ENCODE results near the gene KIF25.

KIF25 gene

DNA sequence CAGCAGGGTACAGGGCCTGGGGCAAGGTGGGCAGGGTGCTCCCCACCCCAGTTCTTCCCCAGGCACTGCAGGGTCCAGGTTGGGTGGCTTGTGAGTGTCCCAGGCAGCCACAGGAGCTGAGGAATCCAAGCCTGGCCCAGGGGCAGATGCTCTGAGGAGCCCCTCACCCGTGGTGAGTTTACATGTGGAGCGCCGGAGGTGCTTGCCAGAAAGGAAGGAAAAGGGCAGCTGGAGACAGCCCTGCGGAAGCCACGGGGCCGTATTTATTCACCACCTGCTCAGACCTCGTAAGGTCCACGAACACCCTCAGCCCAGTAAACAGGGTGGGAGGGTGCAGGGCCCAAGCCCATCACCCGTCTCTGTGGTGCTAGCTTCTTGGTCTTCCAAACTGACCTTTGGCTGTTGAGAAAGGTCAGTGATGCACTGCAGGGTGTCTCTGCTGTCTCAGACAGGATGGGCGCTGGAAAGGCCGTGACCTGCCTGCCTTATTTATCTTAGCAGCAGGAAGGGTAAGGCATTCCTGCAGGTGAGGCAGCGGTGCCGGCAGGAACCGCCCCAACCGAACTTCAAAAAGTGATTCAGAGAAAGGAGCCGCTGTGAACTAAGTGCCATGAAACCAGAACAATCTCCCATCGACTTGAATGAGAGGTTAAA is 85.5 kb downstream of the KIF25 start:
- Mint-ChIP-seq H3K27ac (no peak overlapping the region), H3K9me3 (no peaks in the 10 kb centered on the region), H3K27me3 (no peaks in the 10 kb centered on the region), H3K4me1 (ENCODE audit: low read depth) (no peaks in the 10 kb centered on the region), H3K36me3 (ENCODE audit: low read depth) (no peaks in the 10 kb centered on the region), H3K4me3 (no peak overlapping the region)
- intact Hi-C loops (cut with micrococcal nuclease) = no loop called here

DNA sequence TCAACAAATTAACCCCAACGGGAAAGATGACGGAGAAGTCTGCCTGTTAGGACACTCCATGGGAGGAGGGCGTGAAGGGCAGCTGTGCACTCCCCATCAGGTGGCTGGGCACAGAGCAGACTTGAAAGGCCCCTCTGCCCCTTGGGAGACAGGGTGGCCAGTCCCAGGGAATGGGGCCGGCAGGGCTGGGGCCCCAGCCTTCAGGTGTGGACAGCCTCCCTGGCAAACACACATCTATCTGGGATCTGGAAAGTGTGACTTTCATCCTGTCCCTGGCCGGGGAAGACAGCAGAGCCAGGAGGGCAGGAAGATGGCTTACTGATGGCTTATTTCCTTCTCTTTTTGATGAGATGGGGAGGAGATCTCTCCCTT is 86.0 kb downstream of the KIF25 start:
- intact Hi-C loops (cut with micrococcal nuclease) = no loop called here
- Mint-ChIP-seq H3K27ac (no peak overlapping the region), H3K9me3 (no peaks in the 10 kb centered on the region), H3K4me1 (ENCODE audit: low read depth) (no peaks in the 10 kb centered on the region), H3K4me3 (no peak overlapping the region), H3K27me3 (no peaks in the 10 kb centered on the region), H3K36me3 (ENCODE audit: low read depth) (no peaks in the 10 kb centered on the region)

- no peaks in the 10 kb centered on the region for H3K36me3 Mint-ChIP-seq (ENCODE audit: low read depth)
- H3K27ac Mint-ChIP-seq = no peak overlapping the region
- no peaks in the 10 kb centered on the region for H3K4me1 Mint-ChIP-seq (ENCODE audit: low read depth)
- no peaks in the 10 kb centered on the region for H3K27me3 Mint-ChIP-seq
- no peaks in the 10 kb centered on the region for H3K9me3 Mint-ChIP-seq
- intact Hi-C loops (cut with micrococcal nuclease) = no loop called here
- H3K4me3 Mint-ChIP-seq = no peak overlapping the region
Measured at GRCh38 chr6:168084465-168085160, 87.1 kb downstream of the KIF25 start.

- no peak overlapping the region for H3K4me3 Mint-ChIP-seq
- no peaks in the 10 kb centered on the region for H3K9me3 Mint-ChIP-seq
- intact Hi-C loops (cut with micrococcal nuclease) = no loop called here
- no peak overlapping the region for H3K27ac Mint-ChIP-seq
- no peaks in the 10 kb centered on the region for H3K4me1 Mint-ChIP-seq (ENCODE audit: low read depth)
- no peaks in the 10 kb centered on the region for H3K36me3 Mint-ChIP-seq (ENCODE audit: low read depth)
- no peaks in the 10 kb centered on the region for H3K27me3 Mint-ChIP-seq
Measured at GRCh38 chr6:168086066-168086465, 88.6 kb downstream of the KIF25 start.

- no peaks in the 10 kb centered on the region for H3K9me3 Mint-ChIP-seq
- intact Hi-C loops (cut with micrococcal nuclease) = no loop called here
- no peaks in the 10 kb centered on the region for H3K4me1 Mint-ChIP-seq (ENCODE audit: low read depth)
Measured at GRCh38 chr6:168086616-168087015, 89.1 kb downstream of the KIF25 start.

GRCh38 chr6:168087436-168088160 is 90.1 kb downstream of the KIF25 start:
- Mint-ChIP-seq H3K36me3 (ENCODE audit: low read depth) (no peaks in the 10 kb centered on the region), H3K27ac (no peak overlapping the region), H3K4me1 (ENCODE audit: low read depth) (no peaks in the 10 kb centered on the region), H3K9me3 (no peaks in the 10 kb centered on the region), H3K4me3 (no peak overlapping the region), H3K27me3 (no peaks in the 10 kb centered on the region)
- intact Hi-C loops (cut with micrococcal nuclease) = no loop called here

More at GRCh38 chr6:168086616-168087015, 89.1 kb downstream of the KIF25 start:
- Mint-ChIP-seq H3K27ac (no peak overlapping the region), H3K27me3 (no peaks in the 10 kb centered on the region), H3K4me3 (no peak overlapping the region), H3K36me3 (ENCODE audit: low read depth) (no peaks in the 10 kb centered on the region)

DNA sequence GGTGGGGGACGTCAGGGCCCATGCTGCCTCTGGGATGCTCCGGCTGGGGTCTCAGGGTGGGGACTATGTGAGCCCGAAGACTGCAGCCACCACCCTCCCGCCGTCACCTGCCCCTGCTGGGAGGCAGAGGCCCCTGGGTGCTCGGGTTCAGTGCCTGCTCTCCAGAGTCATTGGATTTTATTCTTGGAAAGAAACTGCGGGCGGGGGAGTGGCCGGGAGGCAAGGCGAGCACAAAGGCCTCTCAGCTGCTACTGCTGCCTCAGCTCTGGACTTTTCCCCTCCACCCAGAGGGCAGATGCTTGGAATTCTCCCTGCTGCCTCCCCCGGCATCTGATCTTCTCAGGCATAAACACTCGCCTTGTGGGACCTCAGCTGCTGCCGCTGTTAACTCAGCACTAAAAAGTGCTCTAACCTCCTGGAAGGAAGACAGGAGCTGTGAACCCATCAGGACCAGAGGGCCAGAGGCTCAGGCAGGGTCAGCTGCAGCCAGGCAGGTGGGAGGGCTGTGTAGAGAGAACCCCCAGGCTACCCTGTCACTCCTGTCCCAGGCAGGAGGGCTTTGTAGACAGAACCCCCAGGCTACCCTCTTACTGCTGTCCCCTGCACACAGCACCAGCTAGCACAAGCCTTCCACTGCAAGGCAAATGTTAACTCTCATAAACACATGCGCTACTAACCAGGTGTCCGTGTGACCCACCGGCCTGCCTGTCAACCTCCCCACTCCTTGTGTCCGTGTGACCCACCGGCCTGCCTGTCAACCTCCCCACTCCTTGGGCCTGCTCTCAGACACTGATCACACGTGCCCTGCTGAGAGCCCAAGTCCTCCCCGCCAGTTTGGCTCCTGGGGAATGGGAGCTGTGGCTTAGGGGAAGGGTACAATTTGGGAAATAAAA is 90.9 kb downstream of the KIF25 start:
- H3K36me3 Mint-ChIP-seq (ENCODE audit: low read depth) = no peaks in the 10 kb centered on the region
- no peak overlapping the region for H3K4me3 Mint-ChIP-seq
- no peaks in the 10 kb centered on the region for H3K4me1 Mint-ChIP-seq (ENCODE audit: low read depth)
- intact Hi-C loops (cut with micrococcal nuclease) = no loop called here
- H3K27me3 Mint-ChIP-seq = no peaks in the 10 kb centered on the region
- H3K9me3 Mint-ChIP-seq = no peaks in the 10 kb centered on the region
- no peak overlapping the region for H3K27ac Mint-ChIP-seq

DNA sequence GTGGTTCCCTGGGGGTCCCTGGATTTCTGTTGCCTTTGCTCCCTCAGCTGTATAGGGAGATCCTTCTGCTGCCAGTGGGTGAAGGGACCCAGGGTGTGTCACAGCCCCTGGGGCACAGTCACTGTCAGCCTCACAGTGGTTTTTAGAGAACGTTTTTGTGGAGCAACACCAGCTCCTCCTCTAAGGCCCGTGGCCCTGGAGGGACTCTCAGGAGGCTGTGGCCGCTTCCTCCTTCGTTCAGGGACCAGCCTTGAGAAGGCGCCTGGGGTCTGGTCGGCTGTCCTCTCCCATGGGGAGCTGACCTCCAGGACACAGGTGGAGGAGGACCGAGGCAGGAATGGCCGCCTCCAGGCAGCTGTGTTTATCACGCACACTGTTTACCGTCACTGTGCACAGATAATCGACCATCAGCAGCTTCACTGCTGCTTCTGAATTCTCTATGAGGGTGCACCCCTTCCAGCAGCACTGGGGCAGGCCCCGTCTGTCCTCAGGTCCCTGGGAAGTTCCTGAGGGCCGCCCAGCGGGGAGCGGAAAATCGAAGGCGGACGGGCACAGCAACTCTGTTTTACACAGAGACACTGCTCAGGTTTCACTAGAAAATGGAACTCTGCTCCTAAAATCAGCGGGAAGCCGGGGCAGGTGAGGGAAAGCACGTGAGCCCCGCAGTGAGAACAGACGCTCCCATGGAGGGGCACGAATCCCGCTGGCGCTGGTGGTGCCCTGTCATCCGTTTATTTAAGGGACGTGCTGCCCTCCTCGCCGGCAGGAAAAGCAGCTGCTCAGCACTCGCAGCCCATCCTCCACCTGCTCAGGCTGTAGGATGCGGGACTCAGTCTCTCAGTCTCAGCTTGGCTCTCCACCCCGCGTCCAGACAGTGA is 92.0 kb downstream of the KIF25 start:
- H3K36me3 Mint-ChIP-seq (ENCODE audit: low read depth) = no peaks in the 10 kb centered on the region
- H3K4me3 Mint-ChIP-seq = no peak overlapping the region
- no peaks in the 10 kb centered on the region for H3K4me1 Mint-ChIP-seq (ENCODE audit: low read depth)
- no peak overlapping the region for H3K27ac Mint-ChIP-seq
- no peaks in the 10 kb centered on the region for H3K9me3 Mint-ChIP-seq
- intact Hi-C loops (cut with micrococcal nuclease) = no loop called here
- H3K27me3 Mint-ChIP-seq = no peaks in the 10 kb centered on the region

DNA sequence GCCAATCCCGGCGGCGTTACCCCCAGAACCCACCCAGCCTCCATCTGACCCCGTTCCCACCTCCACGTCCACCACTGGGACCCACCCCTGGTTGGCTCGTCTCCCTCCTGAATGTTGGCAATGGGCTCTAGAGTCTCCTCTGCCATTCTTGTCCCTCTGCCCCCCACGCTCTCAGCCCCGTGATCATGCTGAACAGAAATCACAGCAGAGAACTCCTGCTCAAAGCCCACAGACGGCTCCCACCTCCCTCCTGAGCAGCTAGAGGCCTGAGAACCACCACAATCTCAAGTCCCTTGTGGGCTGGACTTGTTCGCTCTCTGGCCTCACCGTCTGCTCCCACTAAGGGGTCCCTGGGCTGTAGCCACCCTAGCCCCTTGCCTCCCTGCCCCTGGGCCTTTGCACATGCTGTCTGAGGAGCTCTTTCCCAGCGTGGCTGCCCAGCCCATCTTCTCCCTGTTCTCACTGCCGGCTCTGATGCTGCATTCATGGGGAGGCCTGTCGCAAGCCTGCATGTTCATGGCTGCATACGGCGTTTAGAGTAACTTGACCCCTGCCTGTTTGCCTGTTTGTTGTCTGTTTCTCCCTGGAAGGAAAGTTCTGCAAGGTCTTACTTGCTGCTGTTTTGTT is 92.7 kb downstream of the KIF25 start:
- intact Hi-C loops (cut with micrococcal nuclease) = no loop called here
- no peak overlapping the region for H3K4me3 Mint-ChIP-seq
- no peaks in the 10 kb centered on the region for H3K4me1 Mint-ChIP-seq (ENCODE audit: low read depth)
- no peaks in the 10 kb centered on the region for H3K36me3 Mint-ChIP-seq (ENCODE audit: low read depth)
- H3K27ac Mint-ChIP-seq = no peak overlapping the region
- no peaks in the 10 kb centered on the region for H3K27me3 Mint-ChIP-seq
- no peaks in the 10 kb centered on the region for H3K9me3 Mint-ChIP-seq

GRCh38 chr6:168090706-168091105 is 93.2 kb downstream of the KIF25 start:
- H3K4me3 Mint-ChIP-seq = no peak overlapping the region
- no peaks in the 10 kb centered on the region for H3K4me1 Mint-ChIP-seq (ENCODE audit: low read depth)
- intact Hi-C loops (cut with micrococcal nuclease) = no loop called here
- H3K27me3 Mint-ChIP-seq = no peaks in the 10 kb centered on the region
- H3K27ac Mint-ChIP-seq = no peak overlapping the region
- no peaks in the 10 kb centered on the region for H3K36me3 Mint-ChIP-seq (ENCODE audit: low read depth)
- H3K9me3 Mint-ChIP-seq = no peaks in the 10 kb centered on the region

DNA sequence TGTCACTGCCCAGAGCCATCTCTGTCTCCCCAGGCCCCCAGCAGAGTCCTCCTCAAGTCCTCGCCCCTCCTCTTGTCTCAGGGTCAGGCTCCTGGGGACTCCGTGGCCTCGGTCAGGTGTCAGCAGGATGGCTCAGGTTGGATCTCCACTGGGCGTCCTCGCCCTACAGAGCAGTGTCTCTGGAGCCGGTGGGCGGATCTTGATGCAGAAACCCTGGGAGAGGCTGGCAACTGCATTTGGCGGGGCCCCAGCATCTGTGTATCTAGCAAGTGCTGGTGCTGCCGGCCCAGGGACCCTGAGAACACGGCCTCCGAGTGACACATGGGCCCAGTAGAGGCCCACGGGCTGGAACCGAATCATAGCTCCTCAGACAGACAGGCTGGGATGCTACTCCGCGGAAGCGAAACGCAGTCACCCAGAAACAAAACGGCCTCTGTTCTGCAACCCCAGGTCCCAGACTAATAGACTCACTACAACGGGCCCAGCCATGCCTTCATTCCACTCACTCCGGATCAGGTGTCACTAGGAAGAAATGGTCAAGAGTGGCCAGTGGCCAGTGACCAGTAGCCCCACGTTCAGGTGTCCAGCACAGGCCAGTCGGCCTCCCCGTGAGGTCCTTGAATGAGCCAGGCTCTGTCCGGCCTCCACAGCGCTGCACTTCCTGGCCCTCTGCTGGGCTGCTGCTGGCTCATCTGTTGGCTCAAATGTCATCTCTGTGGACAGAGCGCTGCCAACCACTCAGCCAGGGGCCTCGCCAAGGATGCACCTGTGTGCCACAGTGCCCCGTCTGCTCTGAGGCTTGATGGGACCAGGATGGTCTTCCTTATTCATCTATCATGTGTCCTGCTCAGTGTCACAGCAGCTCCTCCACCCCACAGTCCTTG is 94.2 kb downstream of the KIF25 start:
- Mint-ChIP-seq H3K27me3 (no peaks in the 10 kb centered on the region), H3K4me1 (ENCODE audit: low read depth) (no peaks in the 10 kb centered on the region), H3K4me3 (no peak overlapping the region), H3K36me3 (ENCODE audit: low read depth) (no peaks in the 10 kb centered on the region), H3K9me3 (no peaks in the 10 kb centered on the region), H3K27ac (no peak overlapping the region)
- intact Hi-C loops (cut with micrococcal nuclease) = no loop called here

DNA sequence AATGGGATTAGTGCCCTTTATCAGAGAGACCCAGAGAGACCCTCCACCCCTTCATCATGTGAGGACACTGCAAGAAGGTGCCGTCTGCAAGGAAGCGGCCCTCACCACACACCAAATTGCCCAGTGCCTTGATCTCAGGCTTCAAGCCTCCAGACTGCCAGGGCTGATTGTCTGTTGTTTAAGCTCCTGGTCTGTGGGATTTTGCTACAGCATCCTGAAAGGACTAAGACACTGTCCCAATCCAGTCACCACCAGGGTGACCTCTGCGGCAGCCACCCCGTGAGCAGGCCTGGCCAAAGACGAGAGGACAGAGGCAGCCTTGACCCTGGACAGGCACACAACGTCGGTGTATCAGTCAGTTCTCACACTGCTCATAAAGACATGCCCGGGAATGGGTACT is 95.1 kb downstream of the KIF25 start:
- Mint-ChIP-seq H3K9me3 (no peaks in the 10 kb centered on the region), H3K27ac (no peak overlapping the region), H3K36me3 (ENCODE audit: low read depth) (no peaks in the 10 kb centered on the region), H3K4me3 (no peak overlapping the region), H3K4me1 (ENCODE audit: low read depth) (no peaks in the 10 kb centered on the region), H3K27me3 (no peaks in the 10 kb centered on the region)
- intact Hi-C loops (cut with micrococcal nuclease) = no loop called here

Measured in dendritic cell treated with granulocyte-macrophage colony-stimulating factor and Interleukin-4, amounts not matched to agents 40 ng/mL and 50 ng/mL, for 4 days (primary cell).